Measurements from ENCODE around the gene CEP72.
"Not testable (repeated sequence)": the region's sequence is repeated elsewhere in the genome, so short reads cannot be mapped to it uniquely, and the experiment has no call there.

Gene CEP72

GRCh38 chr5:620152-620551, 8.0 kb downstream of the CEP72 start:
- DNase-seq: no peak

DNA sequence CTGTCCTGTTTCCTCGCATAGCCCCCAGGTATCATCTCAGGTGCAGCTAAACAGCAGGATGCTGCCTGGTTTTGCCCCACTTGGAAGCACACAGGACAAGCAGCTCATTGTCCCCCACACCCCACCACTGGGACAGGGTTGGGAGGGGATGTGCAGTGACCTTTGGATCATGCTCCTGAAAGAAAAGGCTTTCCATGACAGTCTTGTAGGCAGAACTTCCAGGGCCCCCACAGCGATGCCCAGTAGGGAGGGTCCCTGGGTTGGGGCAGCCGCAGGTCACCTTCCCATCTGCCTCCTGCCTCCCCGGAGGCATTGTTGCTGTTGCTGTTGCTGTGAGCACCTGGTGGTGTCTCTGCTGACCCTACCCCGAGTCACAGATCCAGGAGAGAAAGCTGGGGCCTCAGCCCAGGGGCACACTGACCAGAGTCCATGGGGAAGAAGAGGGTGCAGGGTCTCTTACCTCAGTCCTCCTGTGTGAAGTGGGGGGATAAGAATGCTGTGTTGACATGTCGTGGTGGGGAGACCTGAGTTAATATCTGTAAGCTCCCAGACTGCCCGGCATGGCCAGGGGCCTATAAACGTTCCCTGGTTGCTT, 8.5 kb downstream of the CEP72 start:
- no peak for DNase-seq

- no peak for DNase-seq
Observed at GRCh38 chr5:621341-621761, 9.2 kb downstream of the CEP72 start.

GRCh38 chr5:622359-622758, 10.2 kb downstream of the CEP72 start:
- DNase-seq: no peak

DNA sequence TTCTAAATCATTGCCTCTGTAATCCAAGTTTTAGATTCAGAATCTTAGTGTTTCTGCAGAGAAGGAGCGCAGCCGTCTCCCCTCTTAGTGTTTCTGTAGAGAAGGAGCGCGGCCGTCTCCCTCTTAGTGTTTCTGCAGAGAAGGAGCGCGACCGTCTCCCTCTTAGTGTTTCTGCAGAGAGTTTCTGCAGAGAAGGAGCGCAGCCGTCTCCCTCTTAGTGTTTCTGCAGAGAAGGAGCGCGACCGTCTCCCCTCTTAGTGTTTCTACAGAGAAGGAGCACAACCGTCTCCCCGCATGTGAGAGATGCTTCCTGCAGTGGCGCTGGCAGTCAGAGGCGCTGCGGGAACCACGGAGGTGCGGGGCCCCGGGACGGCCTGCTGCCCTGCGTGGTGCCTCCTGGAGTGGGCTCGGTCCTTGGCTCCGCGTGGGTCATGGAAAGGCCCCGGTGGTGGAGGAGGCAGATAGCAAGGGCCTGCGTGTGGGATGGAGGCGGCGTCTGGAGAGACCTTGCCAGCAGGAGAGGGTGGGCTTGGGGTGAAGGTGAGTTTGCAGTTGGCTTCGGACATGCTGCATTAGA, 10.9 kb downstream of the CEP72 start:
- DNase-seq: no peak

GRCh38 chr5:623531-623930, 11.4 kb downstream of the CEP72 start:
- DNase-seq: no peak

GRCh38 chr5:624118-624950, 12.2 kb downstream of the CEP72 start:
- DNase-seq: no peak

GRCh38 chr5:624951-625230, 12.8 kb downstream of the CEP72 start:
- no peak for DNase-seq

DNA sequence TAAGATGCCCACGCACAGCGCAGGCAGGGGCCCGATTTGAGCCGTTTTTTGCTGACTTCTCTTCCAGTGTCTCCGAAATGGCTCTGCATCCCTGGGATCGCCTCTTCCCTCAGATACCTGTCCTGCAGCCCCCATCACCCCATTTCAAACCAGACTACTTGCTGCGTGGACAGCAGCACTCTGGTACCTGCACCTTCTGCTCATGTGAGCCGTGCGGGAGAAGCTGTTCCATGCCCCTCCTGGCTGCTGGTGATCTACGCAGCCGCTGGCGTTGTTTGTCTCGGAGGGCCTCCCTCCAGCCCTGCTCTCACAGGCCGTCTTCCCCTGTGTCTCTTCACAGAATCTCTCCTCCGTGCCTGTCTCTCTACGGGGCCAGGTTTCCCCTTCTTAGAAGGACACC, 13.4 kb downstream of the CEP72 start:
- no peak for DNase-seq

- no peak for DNase-seq
Observed at GRCh38 chr5:626850-627249, 14.7 kb downstream of the CEP72 start.

- no peak for DNase-seq
Observed at GRCh38 chr5:627840-628239, 15.7 kb downstream of the CEP72 start.

DNA sequence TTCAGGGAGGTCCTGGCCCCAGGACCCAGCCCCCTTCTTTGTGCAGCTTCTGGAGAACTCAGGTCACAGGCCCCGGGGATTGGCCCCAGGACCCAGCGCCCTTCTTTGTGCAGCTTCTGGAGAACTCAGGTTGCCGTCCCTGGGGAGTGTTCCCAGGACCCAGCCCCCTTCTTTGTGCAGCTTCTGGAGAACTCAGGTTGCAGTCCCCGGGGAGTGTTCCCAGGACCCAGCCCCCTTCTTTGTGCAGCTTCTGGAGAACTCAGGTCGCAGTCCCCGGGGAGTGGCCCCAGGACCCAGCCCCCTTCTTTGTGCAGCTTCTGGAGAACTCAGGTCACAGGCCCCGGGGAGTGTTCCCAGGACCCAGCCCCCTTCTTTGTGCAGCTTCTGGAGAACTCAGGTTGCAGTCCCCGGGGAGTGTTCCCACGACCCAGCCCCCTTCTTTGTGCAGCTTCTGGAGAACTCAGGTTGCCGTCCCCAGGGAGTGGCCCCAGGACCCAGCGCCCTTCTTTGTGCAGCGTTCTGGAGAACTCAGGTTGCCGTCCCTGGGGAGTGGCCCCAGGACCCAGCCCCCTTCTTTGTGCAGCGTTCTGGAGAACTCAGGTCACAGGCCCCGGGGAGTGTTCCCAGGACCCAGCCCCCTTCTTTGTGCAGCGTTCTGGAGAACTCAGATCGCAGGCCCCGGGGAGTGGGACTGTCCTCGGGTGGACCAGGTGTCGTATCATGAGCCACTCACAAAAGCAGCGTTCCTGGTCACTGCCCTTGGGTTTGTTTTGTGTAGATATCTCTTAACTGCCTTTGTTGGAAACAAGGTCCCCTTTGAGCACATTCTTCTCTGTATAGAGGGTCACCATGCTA, 16.4 kb downstream of the CEP72 start:
- not testable (repeated sequence) for DNase-seq

DNA sequence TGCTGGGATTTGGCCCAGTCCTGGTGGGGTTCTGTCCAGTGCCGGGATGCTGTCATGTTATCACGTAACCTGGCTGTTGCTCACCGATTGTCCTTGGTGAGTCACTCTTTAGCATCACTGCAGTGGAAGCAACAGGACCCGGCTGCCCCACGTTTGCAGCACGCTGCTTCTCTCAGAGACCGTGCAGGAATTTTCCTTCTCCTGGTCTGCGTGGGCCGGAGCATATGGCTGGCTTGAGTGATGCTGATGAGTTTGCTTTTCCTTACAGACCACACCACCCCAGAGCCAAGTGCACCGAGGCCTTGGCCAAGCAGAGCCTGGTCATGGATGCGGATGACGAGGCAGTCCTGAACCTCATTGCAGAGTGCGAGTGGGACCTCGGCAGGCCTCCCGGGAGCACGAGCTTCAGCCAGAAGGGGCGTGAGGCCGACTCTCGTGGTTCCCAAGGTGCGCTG, 21.4 kb downstream of the CEP72 start:
- DNase-seq: no peak

DNA sequence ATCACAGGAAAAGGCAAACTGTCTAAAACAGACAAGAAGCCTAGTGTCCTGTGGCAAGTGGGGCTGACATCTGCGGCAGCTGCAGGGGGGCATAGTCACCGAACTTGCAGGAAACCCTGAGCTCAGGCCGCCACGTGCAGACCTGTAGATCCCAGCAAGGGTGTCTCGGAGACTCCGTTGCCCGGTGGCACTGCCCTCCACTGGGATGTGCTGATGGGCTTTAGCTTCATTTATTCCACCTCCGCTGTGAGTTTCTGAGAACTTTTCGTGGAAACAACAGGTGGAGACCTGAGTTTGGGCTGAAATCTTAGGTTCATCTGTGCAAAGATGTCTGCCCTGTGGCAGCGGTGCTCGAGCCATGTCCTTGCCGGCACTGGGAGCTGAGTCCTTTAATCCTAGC, 22.1 kb downstream of the CEP72 start:
- no peak for DNase-seq

GRCh38 chr5:635306-636055, 23.3 kb downstream of the CEP72 start:
- no peak for DNase-seq

- no peak for DNase-seq
Observed at GRCh38 chr5:636951-637350, 24.8 kb downstream of the CEP72 start.

GRCh38 chr5:637581-638450, 25.7 kb downstream of the CEP72 start:
- no peak for DNase-seq

DNA sequence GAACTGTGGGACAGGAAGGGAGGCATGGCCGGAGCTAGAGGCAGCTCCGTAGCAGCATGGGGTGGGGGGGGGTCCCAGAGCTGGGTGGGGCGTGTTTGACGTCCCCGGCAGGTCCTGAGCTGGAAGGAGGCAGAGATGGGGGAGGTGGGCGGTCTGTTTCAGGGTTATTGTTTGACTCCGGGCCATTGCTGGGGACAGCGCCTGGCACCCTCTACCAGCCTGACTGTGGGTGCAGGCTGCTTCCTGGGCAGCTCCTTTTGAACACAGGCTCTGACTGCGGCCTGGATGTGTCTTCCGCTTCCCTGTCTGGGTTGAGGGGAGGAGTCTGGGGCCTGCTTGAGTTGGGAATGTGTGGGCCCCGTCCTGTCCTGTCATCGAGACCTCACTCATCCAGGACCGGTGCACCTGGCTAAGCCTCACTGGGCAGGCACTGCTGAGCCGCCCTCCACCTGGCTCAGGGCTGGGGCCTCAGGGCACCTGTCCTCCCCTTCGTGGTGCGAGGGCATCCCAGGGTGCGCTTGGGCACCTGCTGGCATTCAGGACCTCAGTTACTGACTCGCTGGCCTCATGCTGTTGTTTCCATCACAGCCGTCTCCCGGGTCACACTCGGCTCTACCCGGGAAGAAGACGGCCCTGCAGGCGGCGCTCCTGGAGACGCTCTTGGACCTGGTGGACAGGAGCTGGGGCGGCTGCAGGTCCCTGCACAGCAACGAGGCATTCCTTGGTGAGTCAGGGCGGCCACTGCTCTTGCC, 26.5 kb downstream of the CEP72 start:
- no peak for DNase-seq

GRCh38 chr5:639253-639530, 27.1 kb downstream of the CEP72 start:
- DNase-seq: no peak

DNA sequence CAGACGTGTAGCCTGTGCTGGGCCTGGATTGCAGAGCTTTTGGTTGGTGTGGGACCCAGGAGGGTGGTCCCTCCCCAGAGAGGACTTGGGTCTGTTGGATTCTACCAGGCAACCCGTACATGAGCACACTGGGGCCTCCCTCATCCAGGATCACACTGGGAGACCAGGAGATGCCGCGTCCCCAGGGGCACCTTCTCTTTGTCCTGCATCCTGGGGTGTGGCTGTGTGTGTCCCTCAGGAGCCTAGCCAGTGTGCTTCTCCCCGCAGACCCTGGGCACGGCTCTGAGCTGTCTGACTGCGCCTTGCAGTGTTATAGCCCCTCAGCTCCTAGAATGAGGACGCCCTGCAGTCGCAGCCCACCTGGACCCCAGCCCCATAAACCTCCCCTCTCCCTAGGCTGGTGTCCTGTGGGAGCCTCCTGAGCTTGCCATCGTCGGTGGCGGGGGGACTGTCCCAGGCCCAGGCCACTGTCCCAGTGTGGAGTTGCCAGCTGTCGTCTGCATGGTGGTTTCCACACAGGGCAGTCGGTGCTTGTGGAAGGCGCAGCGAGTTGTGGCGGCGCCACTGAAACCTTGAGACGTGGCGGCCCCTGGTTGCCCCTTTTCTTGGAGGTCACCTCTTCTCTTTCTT, 27.6 kb downstream of the CEP72 start:
- DNase-seq: no peak
